Neural progenitor cell (in vitro differentiated cells): ENCODE measurements around the gene ACBD6. TPM values are rescaled to one million over a fixed set of nuclear protein-coding genes. Genes with fewer than 3 reads are reported as not detected.
"Not testable (repeated sequence)": the region's sequence is repeated elsewhere in the genome, so short reads cannot be mapped to it uniquely, and the experiment has no call there.

Experiments
- DNase-seq: peaks from one replicate; pipeline ENCODE4 v3.0.0-alpha.2; 2016; ENCODE audit warnings: low spot score
- H2AFZ ChIP-seq: fragments of 200-600 bp; sonication (generic); replicated peaks from 2 replicates; pipeline ENCODE4 v1.6.1; 2016; ENCODE audit warnings: antibody characterized with exemption
- H3F3A ChIP-seq: fragments of 200-600 bp; sonication (generic); 2 replicates; pipeline ENCODE4 v1.6.1; 2016; ENCODE audit warnings: antibody characterized with exemption, low read depth
- H3K27ac ChIP-seq: fragments of 200-600 bp; sonication (generic); 2 replicates; pipeline ENCODE4 v1.5.1; 2016; ENCODE audit warnings: mild to moderate bottlenecking
- H3K27me3 ChIP-seq: fragments of 200-600 bp; sonication (generic); 2 replicates; pipeline ENCODE4 v1.6.1; 2016; ENCODE audit warnings: mild to moderate bottlenecking, moderate library complexity
- H3K36me3 ChIP-seq: fragments of 200-600 bp; sonication (generic); 2 replicates; pipeline ENCODE4 v1.5.1; 2016
- H3K4me1 ChIP-seq: fragments of 200-600 bp; sonication (generic); 2 replicates; pipeline ENCODE4 v1.6.1; 2016; ENCODE audit warnings: mixed run types
- H3K4me2 ChIP-seq: fragments of 200-600 bp; sonication (generic); 2 replicates; pipeline ENCODE4 v1.6.1; 2016
- H3K4me3 ChIP-seq: fragments of 200-600 bp; sonication (generic); 2 replicates; pipeline ENCODE4 v1.5.1; 2016
- H3K79me2 ChIP-seq: fragments of 200-600 bp; sonication (generic); 2 replicates; pipeline ENCODE4 v1.6.1; 2016; ENCODE audit warnings: low read depth
- H3K9ac ChIP-seq: fragments of 200-600 bp; sonication (generic); 2 replicates; pipeline ENCODE4 v1.6.1; 2016
- H3K9me3 ChIP-seq: fragments of 200-600 bp; sonication (generic); 2 replicates; pipeline ENCODE4 v1.5.1; 2016; ENCODE audit warnings: low read depth
- H4K20me1 ChIP-seq: fragments of 200-600 bp; sonication (generic); 2 replicates; pipeline ENCODE4 v1.6.1; 2016; ENCODE audit warnings: low read depth
- H3K27ac Mint-ChIP-seq: 3 replicates; pipeline ENCODE4 v1.8.0; 2021; ENCODE audit warnings: mixed read lengths
- H3K27me3 Mint-ChIP-seq: 2 replicates; pipeline ENCODE4 v1.8.0; 2022; ENCODE audit warnings: low read depth, mild to moderate bottlenecking, inconsistent platforms, moderate library complexity, mixed read lengths; ENCODE audit not compliant: insufficient read depth
- H3K36me3 Mint-ChIP-seq: 3 replicates; pipeline ENCODE4 v1.8.0; 2021; ENCODE audit warnings: mixed read lengths
- H3K4me1 Mint-ChIP-seq: 3 replicates; pipeline ENCODE4 v1.8.0; 2021; ENCODE audit warnings: mixed read lengths
- H3K4me3 Mint-ChIP-seq: 3 replicates; pipeline ENCODE4 v1.8.0; 2021; ENCODE audit warnings: mild to moderate bottlenecking, moderate library complexity, mixed read lengths
- H3K9me3 Mint-ChIP-seq: 3 replicates; pipeline ENCODE4 v1.8.0; 2020; ENCODE audit warnings: mixed read lengths
- CTCF ChIP-seq: fragments of 200-600 bp; sonication (generic); IDR thresholded peaks from 2 replicates; pipeline ENCODE4 v1.5.1; 2017; ENCODE audit warnings: antibody characterized with exemption, mild to moderate bottlenecking
- EZH2 ChIP-seq: fragments of 200-600 bp; sonication (generic); IDR thresholded peaks from 2 replicates; pipeline ENCODE4 v1.6.1; 2017; ENCODE audit warnings: antibody characterized with exemption, mild to moderate bottlenecking, moderate library complexity
- EZH2phosphoT487 ChIP-seq: fragments of 200-600 bp; sonication (generic); IDR thresholded peaks from 2 replicates; pipeline ENCODE4 v1.6.1; 2017; ENCODE audit warnings: antibody characterized with exemption
- total RNA-seq: library from RNA; depleted of rRNA; stranded (reverse); fragments of >200 nt; gene quantifications from 2 replicates; pipeline ENCODE4 v1.2.3, GENCODE V29; 2015; ENCODE audit warnings: low replicate concordance

The ACBD6 gene
- total RNA-seq, 1 donor from 2014 or later = 36.8 TPM

DNA sequence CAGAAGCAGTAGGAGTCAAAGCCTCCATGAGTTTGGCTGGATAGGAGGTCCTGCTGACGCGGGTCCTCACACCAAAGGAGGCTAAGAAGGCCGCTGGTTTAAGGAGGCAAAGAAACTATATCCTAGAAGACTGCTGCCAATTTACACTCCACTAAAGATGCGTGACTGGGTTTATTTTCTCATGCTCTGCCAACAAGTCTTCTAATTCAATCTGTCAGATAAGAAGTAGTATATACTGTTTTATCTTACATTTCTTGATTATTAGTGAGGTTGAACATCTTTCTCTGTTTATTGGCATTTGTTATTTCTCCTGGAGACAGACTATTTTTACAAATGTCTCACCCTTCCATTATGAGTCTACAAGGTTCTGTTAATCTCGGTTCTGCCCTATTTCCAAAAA lies 34.1 kb downstream of the ACBD6 start:
- H3K9ac ChIP-seq = no peak overlapping the region
- H3K79me2 ChIP-seq = peaks cover 34% of the 10 kb centered on the region
- H3K4me3 Mint-ChIP-seq = no peak overlapping the region
- no peaks in the 10 kb centered on the region for H3K27me3 ChIP-seq
- H3K27ac Mint-ChIP-seq = no peak overlapping the region
- no peak overlapping the region for H3K4me2 ChIP-seq
- H3K36me3 Mint-ChIP-seq = peaks cover 29% of the 10 kb centered on the region
- H3K9me3 ChIP-seq = peaks cover under 1% of the 10 kb centered on the region
- H3K4me1 ChIP-seq = no peaks in the 10 kb centered on the region
- H3K27me3 Mint-ChIP-seq = no peaks in the 10 kb centered on the region
- H4K20me1 ChIP-seq = no peaks in the 10 kb centered on the region
- DNase-seq = no peak
- TF ChIP-seq EZH2phosphoT487 (no peak), EZH2 (no peak), CTCF (no peak)
- no peak overlapping the region for H2AFZ ChIP-seq
- H3K4me1 Mint-ChIP-seq = no peaks in the 10 kb centered on the region
- H3K36me3 ChIP-seq = no peaks in the 10 kb centered on the region
- peaks cover 17% of the 10 kb centered on the region for H3K9me3 Mint-ChIP-seq
- H3K27ac ChIP-seq = no peak overlapping the region
- H3K4me3 ChIP-seq = no peak overlapping the region
- no peaks in the 10 kb centered on the region for H3F3A ChIP-seq

GRCh38 chr1:180462102-180462501 lies 40.3 kb downstream of the ACBD6 start:
- H3K79me2 ChIP-seq = peaks cover 54% of the 10 kb centered on the region
- Mint-ChIP-seq H3K4me1 (no peaks in the 10 kb centered on the region), H3K27ac (no peak overlapping the region), H3K36me3 (peaks cover 45% of the 10 kb centered on the region), H3K4me3 (no peak overlapping the region), H3K9me3 (peaks cover 42% of the 10 kb centered on the region), H3K27me3 (no peaks in the 10 kb centered on the region)
- no peaks in the 10 kb centered on the region for H3K4me1 ChIP-seq
- H3K27ac ChIP-seq = no peak overlapping the region
- H3K9ac ChIP-seq = no peak overlapping the region
- DNase-seq = no peak
- H3K4me2 ChIP-seq = no peak overlapping the region
- TF ChIP-seq CTCF = no peak
- no peak for TF ChIP-seq EZH2phosphoT487
- no peak for TF ChIP-seq EZH2
- no peak overlapping the region for H2AFZ ChIP-seq
- no peaks in the 10 kb centered on the region for H3K36me3 ChIP-seq
- peaks cover 5% of the 10 kb centered on the region for H3K9me3 ChIP-seq
- H3K27me3 ChIP-seq = no peaks in the 10 kb centered on the region
- H3K4me3 ChIP-seq = no peak overlapping the region
- no peaks in the 10 kb centered on the region for H4K20me1 ChIP-seq
- H3F3A ChIP-seq = no peaks in the 10 kb centered on the region

- peaks cover 52% of the 10 kb centered on the region for H3K79me2 ChIP-seq
- H3K9me3 Mint-ChIP-seq = peaks cover 42% of the 10 kb centered on the region
These were observed 40.7 kb downstream of the ACBD6 start for GRCh38 chr1:180461682-180462081.

DNA sequence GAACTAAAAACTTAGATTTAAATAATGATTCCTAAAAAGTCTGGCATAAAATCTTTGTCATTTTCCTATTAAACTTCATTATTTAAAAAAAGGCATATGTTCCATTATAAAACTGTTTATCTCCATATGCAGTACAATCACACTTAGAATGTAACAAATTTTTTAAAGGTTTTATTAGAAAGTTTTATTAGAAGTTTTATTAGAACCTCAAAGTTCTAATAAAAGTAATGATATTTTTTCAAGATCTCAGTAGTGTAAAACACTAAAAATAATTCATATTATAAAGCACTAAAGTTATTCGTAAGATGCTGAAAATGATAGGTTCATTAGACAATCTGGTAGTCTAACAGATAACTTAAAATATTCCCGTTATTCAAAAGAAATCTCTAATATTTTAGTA lies 43.6 kb downstream of the ACBD6 start:
- Mint-ChIP-seq H3K4me1 (no peaks in the 10 kb centered on the region), H3K4me3 (no peak overlapping the region), H3K36me3 (peaks cover 44% of the 10 kb centered on the region), H3K9me3 (peaks cover 39% of the 10 kb centered on the region), H3K27ac (no peak overlapping the region), H3K27me3 (peaks cover 2% of the 10 kb centered on the region)
- Histone ChIP-seq H2AFZ (no peak overlapping the region), H3K27ac (no peak overlapping the region), H3K9ac (no peak overlapping the region), H3K9me3 (peaks cover 5% of the 10 kb centered on the region), H3K36me3 (no peaks in the 10 kb centered on the region), H3K79me2 (peaks cover 26% of the 10 kb centered on the region), H3F3A (no peaks in the 10 kb centered on the region), H3K27me3 (no peaks in the 10 kb centered on the region), H3K4me2 (no peak overlapping the region), H4K20me1 (no peaks in the 10 kb centered on the region), H3K4me3 (no peak overlapping the region), H3K4me1 (no peaks in the 10 kb centered on the region)
- no peak for DNase-seq
- TF ChIP-seq EZH2 = no peak
- TF ChIP-seq CTCF = no peak
- no peak for TF ChIP-seq EZH2phosphoT487

More at GRCh38 chr1:180461682-180462081, 40.7 kb downstream of the ACBD6 start:
- not testable (repeated sequence) for H3K36me3 ChIP-seq, H3K9me3 ChIP-seq, H3K4me1 ChIP-seq, H4K20me1 ChIP-seq, DNase-seq, H3K4me1 Mint-ChIP-seq, H3K4me2 ChIP-seq, H3K27me3 ChIP-seq, H3K27ac Mint-ChIP-seq, H3K4me3 ChIP-seq, H3K4me3 Mint-ChIP-seq, H2AFZ ChIP-seq, H3K9ac ChIP-seq, H3K27me3 Mint-ChIP-seq, H3K27ac ChIP-seq, H3F3A ChIP-seq
- peaks cover 45% of the 10 kb centered on the region for H3K36me3 Mint-ChIP-seq
